Activated naive CD4-positive, alpha-beta T cell treated with anti-CD3 and anti-CD28 coated beads for 36 hours (primary cell): Measurements from ENCODE around the gene ST14. TPM values are rescaled to one million over a fixed set of nuclear protein-coding genes. Genes with fewer than 3 reads are reported as not detected.
"Not testable (repeated sequence)": the region's sequence is repeated elsewhere in the genome, so short reads cannot be mapped to it uniquely, and the experiment has no call there.

Experiments
- CTCF ChIA-PET: fragments of 350-600 bp; sonication (Branson Sonifier 250); formaldehyde crosslinking; loops from one replicate; lab custom pipeline; 2021; ENCODE audit warnings: antibody characterized with exemption; lab: Charles Lee
- DNase-seq: peaks from one replicate; pipeline ENCODE4 v3.0.0-alpha.2; 2020
- H3K27ac Mint-ChIP-seq: one replicate; pipeline ENCODE4 v1.8.0; 2021; ENCODE audit warnings: mild to moderate bottlenecking, mixed read lengths
- H3K27me3 Mint-ChIP-seq: one replicate; pipeline ENCODE4 v1.8.0; 2021; ENCODE audit warnings: low read depth, mixed read lengths
- H3K36me3 Mint-ChIP-seq: one replicate; pipeline ENCODE4 v1.8.0; 2021; ENCODE audit warnings: low read depth, mixed read lengths
- H3K4me1 Mint-ChIP-seq: one replicate; pipeline ENCODE4 v1.8.0; 2021; ENCODE audit warnings: low read depth, mixed read lengths
- H3K4me3 Mint-ChIP-seq: one replicate; pipeline ENCODE4 v1.8.0; 2021; ENCODE audit warnings: mild to moderate bottlenecking, moderate library complexity, mixed read lengths
- H3K9me3 Mint-ChIP-seq: one replicate; pipeline ENCODE4 v1.8.0; 2021; ENCODE audit warnings: mixed read lengths
- intact Hi-C: fragments of 100-400 bp; cut with micrococcal nuclease; formaldehyde crosslinking; loops from one replicate; pipeline ENCODE4 v1.15.1; 2023
- total RNA-seq, 2 experiments: library from RNA; stranded (reverse); gene quantifications; one replicate each; pipeline ENCODE4 v1.2.3, GENCODE V29; 2021

Gene ST14
- total RNA-seq, 2 experiments from 2014 or later = not detected

DNA sequence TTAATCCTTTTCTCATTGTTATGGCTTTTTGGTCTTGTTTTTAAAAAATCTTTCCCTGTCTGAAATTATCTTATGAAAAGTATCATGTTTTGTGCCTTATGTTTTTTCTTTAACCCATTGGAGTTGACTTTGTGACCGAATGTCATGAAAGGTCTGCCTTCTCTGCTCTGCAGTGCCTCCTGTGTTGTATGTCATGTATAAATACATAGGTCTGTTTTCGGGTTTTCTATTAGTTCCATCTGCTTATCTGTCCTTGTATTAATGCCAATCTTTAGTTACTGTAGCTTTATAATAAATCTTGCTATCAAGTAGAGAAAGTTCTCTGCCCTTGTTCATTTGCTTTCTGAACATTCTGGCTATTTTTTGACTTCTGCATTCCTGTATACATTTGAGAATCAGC is 82.1 kb downstream of the ST14 start:
- Mint-ChIP-seq H3K27ac (no peak overlapping the region), H3K4me1 (peaks cover 15% of the 10 kb centered on the region), H3K9me3 (no peaks in the 10 kb centered on the region), H3K36me3 (peaks cover 17% of the 10 kb centered on the region), H3K4me3 (no peak overlapping the region), H3K27me3 (no peaks in the 10 kb centered on the region)
- DNase-seq = no peak
- intact Hi-C loops = no loop called here
- CTCF ChIA-PET = no interaction called here

DNA sequence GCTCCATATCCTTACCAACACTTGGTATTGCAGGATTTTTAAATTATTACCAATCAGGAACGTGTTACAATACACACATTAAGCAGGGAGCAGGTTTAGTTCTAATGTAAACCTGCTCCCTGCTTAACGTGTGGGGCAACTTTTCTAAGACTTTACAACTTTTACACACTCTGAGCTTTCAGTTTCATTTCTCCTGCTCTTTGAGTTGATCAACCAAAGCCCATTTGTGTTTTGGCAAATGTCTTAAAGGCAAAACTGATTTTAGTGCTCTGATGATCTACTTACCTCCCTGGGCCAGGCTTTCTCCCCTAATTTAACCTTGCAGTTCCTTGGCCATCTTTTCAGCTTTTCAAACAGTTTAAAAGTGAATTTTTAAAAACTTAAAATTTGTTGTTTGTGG is 84.2 kb downstream of the ST14 start:
- peaks cover 13% of the 10 kb centered on the region for H3K36me3 Mint-ChIP-seq
- H3K27ac Mint-ChIP-seq = no peak overlapping the region
- intact Hi-C loops = no loop called here
- peaks cover 26% of the 10 kb centered on the region for H3K4me1 Mint-ChIP-seq
- H3K4me3 Mint-ChIP-seq = no peak overlapping the region
- H3K27me3 Mint-ChIP-seq = no peaks in the 10 kb centered on the region
- no peaks in the 10 kb centered on the region for H3K9me3 Mint-ChIP-seq
- CTCF ChIA-PET = interaction anchor here (0.9 kb wide), 1 partner anchor 31 kb away, joined by 3 read pairs; no protein-coding TSS in a partner anchor
- DNase-seq = no peak

DNA sequence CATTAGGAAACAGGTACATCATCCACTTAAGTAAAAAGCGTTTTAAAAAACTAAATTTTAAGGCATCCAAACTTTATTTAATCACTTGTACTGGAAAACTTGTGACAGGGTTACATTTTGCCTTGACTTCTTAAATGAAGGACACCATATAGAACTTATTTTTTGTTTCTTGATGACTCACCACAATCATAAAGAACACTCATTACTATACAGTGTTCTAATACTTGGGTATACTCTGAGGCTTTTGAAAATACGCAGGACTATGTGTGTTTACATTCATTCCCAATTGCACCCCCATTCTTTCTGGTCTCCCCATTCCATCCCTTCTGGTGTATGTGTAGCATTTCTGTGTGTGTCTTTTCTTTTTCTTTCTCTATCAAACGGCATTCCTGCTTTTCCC is 85.3 kb downstream of the ST14 start:
- H3K27ac Mint-ChIP-seq = no peak overlapping the region
- intact Hi-C loops = no loop called here
- DNase-seq = no peak
- peaks cover 30% of the 10 kb centered on the region for H3K4me1 Mint-ChIP-seq
- CTCF ChIA-PET = no interaction called here
- no peaks in the 10 kb centered on the region for H3K27me3 Mint-ChIP-seq
- H3K36me3 Mint-ChIP-seq = peaks cover 11% of the 10 kb centered on the region
- no peak overlapping the region for H3K4me3 Mint-ChIP-seq
- H3K9me3 Mint-ChIP-seq = no peaks in the 10 kb centered on the region

DNA sequence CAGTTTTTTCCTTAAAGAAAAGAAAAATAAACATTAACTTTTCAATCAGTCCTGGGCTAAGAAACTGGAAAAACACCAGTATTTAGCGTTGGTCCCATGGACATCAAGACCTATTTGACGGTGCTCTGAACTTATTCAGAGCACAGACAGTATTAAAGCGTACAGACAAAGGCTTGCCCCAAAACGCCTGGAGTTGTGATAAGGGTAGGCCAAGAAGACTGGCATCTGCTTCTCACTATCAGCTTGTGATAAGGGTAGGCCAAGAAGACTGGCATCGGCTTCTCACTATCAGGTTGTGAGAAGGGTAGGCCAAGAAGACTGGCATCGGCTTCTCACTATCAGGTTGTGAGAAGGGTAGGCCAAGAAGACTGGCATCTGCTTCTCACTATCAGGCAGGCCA is 85.8 kb downstream of the ST14 start:
- CTCF ChIA-PET, H3K27ac Mint-ChIP-seq, DNase-seq, H3K4me3 Mint-ChIP-seq, intact Hi-C loops, H3K27me3 Mint-ChIP-seq, H3K9me3 Mint-ChIP-seq: not testable (repeated sequence)
- peaks cover 11% of the 10 kb centered on the region for H3K36me3 Mint-ChIP-seq
- peaks cover 32% of the 10 kb centered on the region for H3K4me1 Mint-ChIP-seq

DNA sequence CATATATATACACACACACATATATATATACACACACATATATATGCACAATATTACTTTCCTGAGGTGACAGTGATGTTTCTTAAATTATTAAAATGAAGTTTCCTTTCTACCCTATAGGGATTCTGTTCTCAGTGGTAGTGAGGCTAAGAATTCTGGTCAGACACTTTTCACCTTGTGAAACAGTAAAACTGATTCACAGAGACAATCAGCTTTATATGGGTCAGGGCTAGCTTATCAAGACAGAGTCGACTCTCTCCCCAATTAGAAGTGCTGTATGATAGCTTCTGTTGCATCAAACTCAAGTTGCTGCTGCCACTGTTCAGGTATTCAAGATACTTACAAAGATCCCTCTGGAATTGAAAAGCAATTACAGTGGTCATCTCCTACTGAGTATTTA is 86.7 kb downstream of the ST14 start:
- intact Hi-C loops = loop anchor here (1.0 kb wide), 1 partner anchor 69 kb away; no protein-coding TSS in a partner anchor
- Mint-ChIP-seq H3K27me3 (no peaks in the 10 kb centered on the region), H3K36me3 (peaks cover 16% of the 10 kb centered on the region), H3K4me3 (no peak overlapping the region), H3K4me1 (peaks cover 40% of the 10 kb centered on the region), H3K9me3 (no peaks in the 10 kb centered on the region), H3K27ac (no peak overlapping the region)
- CTCF ChIA-PET = interaction anchor here (0.7 kb wide), 1 partner anchor 520 kb away, joined by 3 read pairs; no protein-coding TSS in a partner anchor
- DNase-seq = no peak

DNA sequence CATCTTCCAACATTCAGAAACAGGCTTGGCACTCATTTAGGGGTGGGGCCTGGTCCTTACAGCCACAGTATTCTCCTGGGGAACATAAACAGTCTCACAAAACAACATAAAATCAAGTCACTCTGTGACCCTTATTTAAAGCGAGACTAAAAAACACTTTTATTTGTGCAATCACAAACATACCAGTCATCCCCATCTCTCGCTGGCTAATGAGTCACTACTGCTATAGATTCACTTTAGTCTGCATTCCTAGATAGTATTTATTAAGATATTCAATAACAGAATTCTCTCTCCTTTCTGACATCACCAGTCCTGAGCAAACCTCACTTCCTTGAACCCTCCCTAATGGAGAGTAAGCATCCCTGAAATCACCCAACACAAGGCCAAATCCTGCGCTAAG is 87.2 kb downstream of the ST14 start:
- Mint-ChIP-seq H3K4me3 (no peak overlapping the region), H3K36me3 (peaks cover 19% of the 10 kb centered on the region), H3K27me3 (no peaks in the 10 kb centered on the region), H3K4me1 (peaks cover 40% of the 10 kb centered on the region), H3K9me3 (no peaks in the 10 kb centered on the region), H3K27ac (no peak overlapping the region)
- intact Hi-C loops = loop anchor here (1.0 kb wide), 1 partner anchor 69 kb away; no protein-coding TSS in a partner anchor
- CTCF ChIA-PET = no interaction called here
- DNase-seq = peak; percentile 8

DNA sequence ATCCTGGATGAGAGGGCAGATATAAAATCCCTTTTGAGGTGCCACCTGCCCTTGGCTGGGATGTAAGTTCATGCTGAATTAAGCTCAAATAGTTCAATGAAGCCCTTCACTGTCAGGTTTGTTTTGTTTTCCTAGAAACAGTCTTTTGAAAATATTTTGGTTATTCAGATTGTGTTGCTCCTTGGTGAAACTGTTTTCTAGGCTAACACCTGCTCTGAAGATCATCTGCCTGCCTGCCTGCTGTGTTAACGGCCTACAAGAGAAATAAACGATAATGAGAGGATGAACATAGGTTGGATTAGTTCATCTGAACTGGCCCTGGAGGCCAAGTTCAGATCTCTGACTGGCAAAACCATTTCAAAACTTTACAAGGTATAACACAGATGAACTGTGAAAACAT is 87.7 kb downstream of the ST14 start:
- CTCF ChIA-PET = no interaction called here
- intact Hi-C loops = no loop called here
- H3K27me3 Mint-ChIP-seq = no peaks in the 10 kb centered on the region
- DNase-seq = no peak
- no peak overlapping the region for H3K4me3 Mint-ChIP-seq
- peaks cover 6% of the 10 kb centered on the region for H3K9me3 Mint-ChIP-seq
- peaks cover 42% of the 10 kb centered on the region for H3K4me1 Mint-ChIP-seq
- no peak overlapping the region for H3K27ac Mint-ChIP-seq
- peaks cover 23% of the 10 kb centered on the region for H3K36me3 Mint-ChIP-seq

DNA sequence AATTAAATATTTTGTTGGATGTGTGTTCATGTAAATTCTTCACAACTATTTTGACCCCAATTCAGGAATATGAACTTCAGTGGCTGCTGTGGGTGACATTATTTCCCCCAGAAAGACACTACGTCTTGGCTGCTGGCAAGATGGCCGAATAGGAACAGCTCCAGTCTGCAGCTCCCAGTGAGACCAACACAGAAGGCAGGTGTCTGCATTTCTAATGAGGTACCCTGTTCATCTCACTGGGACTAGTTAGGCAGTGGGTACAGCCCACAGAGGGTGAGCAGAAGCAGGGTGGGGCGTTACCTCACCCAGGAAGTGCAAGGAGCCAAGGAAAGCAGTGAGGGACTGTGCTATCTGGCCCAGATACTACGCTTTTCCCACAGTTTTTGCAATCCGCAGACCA is 89.8 kb downstream of the ST14 start:
- H3K4me3 Mint-ChIP-seq = no peak overlapping the region
- H3K9me3 Mint-ChIP-seq = peaks cover 8% of the 10 kb centered on the region
- DNase-seq = no peak
- H3K36me3 Mint-ChIP-seq = peaks cover 35% of the 10 kb centered on the region
- H3K27me3 Mint-ChIP-seq = no peaks in the 10 kb centered on the region
- CTCF ChIA-PET = interaction anchor here (1.3 kb wide), 1 partner anchor 37 kb away, joined by 3 read pairs; no protein-coding TSS in a partner anchor
- H3K4me1 Mint-ChIP-seq = peaks cover 38% of the 10 kb centered on the region
- intact Hi-C loops = no loop called here
- no peak overlapping the region for H3K27ac Mint-ChIP-seq

DNA sequence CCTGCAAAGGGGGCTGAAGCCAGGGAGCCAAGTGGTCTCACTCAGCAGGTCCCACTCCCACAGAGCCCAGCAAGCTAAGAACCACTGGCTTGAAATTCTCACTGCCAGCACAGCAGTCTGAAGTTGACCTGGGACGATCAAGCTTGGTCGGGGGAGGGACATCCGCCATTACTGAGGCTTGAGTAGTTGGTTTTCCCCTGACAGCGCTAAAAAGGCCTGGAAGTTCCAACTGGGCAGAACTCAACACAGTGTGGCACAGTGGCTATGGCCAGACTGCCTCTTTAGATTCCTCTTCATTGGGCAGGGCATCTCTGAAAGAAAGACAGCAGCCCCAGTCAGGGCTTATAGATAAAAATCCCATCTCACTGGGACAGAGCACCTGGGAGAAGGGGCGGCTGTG is 90.3 kb downstream of the ST14 start:
- DNase-seq, H3K27ac Mint-ChIP-seq, H3K27me3 Mint-ChIP-seq, H3K9me3 Mint-ChIP-seq, H3K4me3 Mint-ChIP-seq, intact Hi-C loops: not testable (repeated sequence)
- Mint-ChIP-seq H3K4me1 (peaks cover 36% of the 10 kb centered on the region), H3K36me3 (peaks cover 34% of the 10 kb centered on the region)
- CTCF ChIA-PET = interaction anchor here (1.3 kb wide), 1 partner anchor 37 kb away, joined by 3 read pairs; no protein-coding TSS in a partner anchor

DNA sequence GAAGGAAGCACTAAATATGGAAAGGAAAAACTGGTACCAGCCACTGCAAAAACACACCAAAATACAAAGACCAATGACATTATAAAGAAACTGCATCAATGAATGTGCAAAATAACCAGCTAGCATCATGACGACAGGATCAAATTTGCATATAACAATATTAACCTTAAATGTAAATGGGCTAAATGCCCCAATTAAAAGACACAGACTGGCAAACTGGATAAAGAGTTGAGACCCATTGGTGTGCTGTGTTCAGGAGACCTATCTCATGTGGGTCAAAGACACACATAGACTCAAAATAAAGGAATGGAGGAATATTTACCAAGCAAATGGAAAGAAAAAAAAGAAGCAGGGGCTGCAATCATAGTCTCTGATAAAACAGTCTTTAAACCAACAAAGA is 92.2 kb downstream of the ST14 start:
- DNase-seq, CTCF ChIA-PET, H3K27ac Mint-ChIP-seq, intact Hi-C loops, H3K27me3 Mint-ChIP-seq, H3K4me3 Mint-ChIP-seq: not testable (repeated sequence)
- H3K36me3 Mint-ChIP-seq = peaks cover 42% of the 10 kb centered on the region
- peaks cover 32% of the 10 kb centered on the region for H3K4me1 Mint-ChIP-seq
- peaks cover 18% of the 10 kb centered on the region for H3K9me3 Mint-ChIP-seq

Other genes starting within 250 kb of the ST14 start
- gene PRDM10, start 156.9 kb upstream of the ST14 start, total RNA-seq = 10 to 100 TPM; 19.3 to 24.3 TPM
- gene APLP2, start 89.9 kb upstream of the ST14 start, total RNA-seq = 10 to 100 TPM; 38.4 to 43.5 TPM
- gene ZBTB44, start 155.1 kb downstream of the ST14 start, total RNA-seq = 10 to 100 TPM; 35.0 to 39.8 TPM